Small intestine (tissue), 7 donors: ENCODE data around the gene TUT7. TPM values are rescaled to one million over a fixed set of nuclear protein-coding genes. Genes with fewer than 3 reads are reported as not detected.

ENCODE experiments used
- DNase-seq, 2 donors: peaks; one replicate each; pipeline versions ENCODE4 v3.0.0 to v3.0.0-alpha.2; 2013
- FAIRE-seq: peaks from 2 replicates; lab custom pipeline; 2012; peaks lifted over from hg19 to GRCh38; lab: Jason Lieb, UNC
- H3K27ac ChIP-seq, 3 donors: one replicate each; pipeline ENCODE4 v1.5.1; 2013; ENCODE audit warnings: low read length in 2 of 3, mild to moderate bottlenecking in 2 of 3, control low read depth in 1 of 3, inconsistent platforms in 1 of 3, low read depth in 1 of 3, moderate library complexity in 1 of 3
- H3K27me3 ChIP-seq, 3 donors: one replicate each; pipeline ENCODE4 v1.6.1; 2013; ENCODE audit warnings: low read length in 3 of 3, inconsistent platforms in 1 of 3; ENCODE audit not compliant: control insufficient read depth in 3 of 3, insufficient read depth in 3 of 3
- H3K36me3 ChIP-seq, 3 donors: one replicate each; pipeline ENCODE4 v1.6.1; 2013; ENCODE audit warnings: low read length in 3 of 3, inconsistent platforms in 1 of 3, low read depth in 1 of 3, mild to moderate bottlenecking in 1 of 3, moderate library complexity in 1 of 3; ENCODE audit not compliant: control insufficient read depth in 3 of 3, insufficient read depth in 2 of 3
- H3K4me1 ChIP-seq, 3 donors: one replicate each; pipeline ENCODE4 v1.6.1; 2013; ENCODE audit warnings: low read length in 2 of 3, inconsistent platforms in 1 of 3, low read depth in 1 of 3, mild to moderate bottlenecking in 1 of 3, moderate library complexity in 1 of 3; ENCODE audit not compliant: control insufficient read depth in 3 of 3, insufficient read depth in 2 of 3
- H3K4me3 ChIP-seq, 3 donors: one replicate each; pipeline ENCODE4 v1.5.1; 2013; ENCODE audit warnings: low read length in 3 of 3, control low read depth in 1 of 3, inconsistent platforms in 1 of 3, low read depth in 1 of 3, mild to moderate bottlenecking in 1 of 3, moderate library complexity in 1 of 3
- H3K9me3 ChIP-seq, 2 donors: one replicate each; pipeline ENCODE4 v1.6.1; 2013; ENCODE audit warnings: low read depth in 1 of 2, low read length in 1 of 2; ENCODE audit not compliant: control insufficient read depth in 2 of 2, insufficient read depth in 1 of 2
- WGBS, 3 donors: extraction: QIAGEN DNeasy Blood & Tissue Kit; methylation state at CpG; one replicate each; pipeline ENCODE4 v1.1.7; 2013; 5-methylcytosine and 5-hydroxymethylcytosine counted together
- polyA plus RNA-seq, 4 donors: library from polyadenylated mRNA; stranded (reverse) in 3 of 4; unstranded in 1 of 4; fragments of 200-250 nt in 3 of 4; fragments of 120-200 nt in 1 of 4; gene quantifications; one replicate each; pipeline versions ENCODE4 v1.2.1 to v1.2.3, GENCODE V29; 2013
- donor health status: healthy with polysubstance abuse.
- donor health status: control.
- donor health status: control.
- donor health status: Bipolar disorder and iron deficiency.
- donor health status: healthy.

The TUT7 gene
- polyA plus RNA-seq, 4 donors: 11.1 to 28.6 (median 22.0) TPM

DNA sequence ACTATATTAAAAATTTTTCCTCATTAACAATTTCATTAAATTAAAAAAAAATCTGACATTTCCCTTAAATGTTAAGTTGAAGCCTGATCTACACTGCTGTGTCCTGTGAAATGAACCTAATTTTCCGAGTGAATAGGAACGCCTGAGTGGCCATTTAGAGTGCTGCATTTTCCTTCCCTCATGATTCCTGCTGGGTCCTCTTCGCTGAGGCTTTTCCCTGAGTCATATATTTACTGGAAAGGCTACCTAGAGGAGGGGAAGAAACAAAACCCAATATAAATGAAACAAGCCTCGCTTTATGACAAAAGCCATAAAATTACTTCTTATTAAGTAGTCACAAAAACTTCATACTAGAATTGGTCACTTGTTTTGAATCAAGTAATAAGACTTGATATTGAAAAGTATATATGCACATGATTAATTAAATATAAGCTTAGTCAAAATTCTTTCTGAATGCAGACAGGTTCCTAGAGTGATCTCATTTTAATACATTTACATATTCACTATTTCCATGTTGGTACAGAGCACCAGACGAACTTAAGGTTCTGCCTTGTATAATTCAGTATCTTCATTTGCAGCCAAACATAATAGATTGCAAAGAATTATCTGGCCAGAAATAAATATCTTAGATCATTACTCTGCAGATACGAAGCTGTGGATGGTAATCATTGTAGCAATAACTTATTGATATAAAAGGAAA lies 65.6 kb downstream of the TUT7 start:
- peaks cover 2 to 4% (median 2%) of the 10 kb centered on the region in 3 donors for H3K36me3 ChIP-seq
- H3K4me3 ChIP-seq: no peak overlapping the region
- no peaks in the 10 kb centered on the region for H3K4me1 ChIP-seq
- DNase-seq (no peak), FAIRE-seq (no peak)
- no peaks in the 10 kb centered on the region for H3K9me3 ChIP-seq
- WGBS, 3 donors: 91 to 92% (median 91%) methylated on average over 6 of the region's 6 CpGs
- H3K27ac ChIP-seq: no peak overlapping the region
- no peaks in the 10 kb centered on the region for H3K27me3 ChIP-seq

DNA sequence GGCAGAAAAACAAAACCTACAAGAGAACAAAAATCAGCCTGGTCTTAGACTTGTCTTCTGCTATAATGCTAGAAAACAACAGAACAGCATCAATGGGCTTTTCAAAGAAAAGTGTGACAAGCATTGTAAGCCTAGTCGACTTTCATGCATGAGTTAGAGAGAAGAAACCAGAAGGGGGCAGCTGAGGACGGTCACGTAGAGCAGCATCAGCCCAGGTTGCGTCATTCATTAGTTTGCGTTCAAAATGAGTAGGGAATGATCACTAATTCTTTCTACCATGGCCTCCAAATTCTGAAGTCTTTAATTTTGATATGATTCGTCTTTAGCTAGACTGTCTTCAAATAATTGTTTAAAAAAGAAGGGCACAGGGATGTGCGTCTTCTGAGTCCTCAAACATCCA lies 67.2 kb downstream of the TUT7 start:
- FAIRE-seq: no peak
- Histone ChIP-seq H3K4me1 (peaks cover 0 to 8% (median 5%) of the 10 kb centered on the region in 3 donors), H3K9me3 (no peaks in the 10 kb centered on the region), H3K4me3 (no peak overlapping the region), H3K27ac (no peak overlapping the region), H3K27me3 (no peaks in the 10 kb centered on the region), H3K36me3 (peaks cover 0 to 2% (median 2%) of the 10 kb centered on the region in 3 donors)
- WGBS, 3 donors: 63 to 83% (median 70%) methylated on average over 7 of the region's 7 CpGs
- peak in 1 of 2 donors; percentile 40 for DNase-seq

- DNase-seq (no peak), FAIRE-seq (no peak)
- Histone ChIP-seq H3K4me3 (no peak overlapping the region), H3K9me3 (no peaks in the 10 kb centered on the region), H3K4me1 (peaks cover 0 to 9% (median 5%) of the 10 kb centered on the region in 3 donors), H3K27me3 (no peaks in the 10 kb centered on the region), H3K36me3 (peaks cover 0 to 2% (median 2%) of the 10 kb centered on the region in 3 donors), H3K27ac (no peak overlapping the region)
- 44 to 60% (median 49%) methylated on average over 3 of the region's 3 CpGs for WGBS, 3 donors
Observed at GRCh38 chr9:86286278-86286677, 67.9 kb downstream of the TUT7 start.

DNA sequence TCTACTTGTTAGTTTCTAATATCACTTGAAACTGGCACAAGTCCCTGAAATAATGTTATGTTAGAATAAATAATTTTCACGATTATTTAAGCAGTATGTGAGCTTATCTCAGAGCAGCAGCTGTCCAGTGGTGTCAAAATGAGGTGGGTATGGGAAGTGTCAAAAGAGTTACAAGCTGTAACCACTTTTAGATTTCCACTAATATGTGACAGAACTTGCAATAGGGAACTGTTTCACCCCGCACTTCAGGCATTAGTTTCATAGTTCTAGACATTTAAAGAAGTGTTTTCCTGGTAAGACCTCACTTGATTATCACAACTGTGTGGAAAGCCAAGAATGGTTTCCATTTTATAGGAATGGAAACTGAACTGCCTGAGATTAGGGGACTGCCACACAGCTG lies 68.9 kb downstream of the TUT7 start:
- Histone ChIP-seq H3K27me3 (no peaks in the 10 kb centered on the region), H3K27ac (no peak overlapping the region), H3K36me3 (peaks cover 0 to 2% (median 2%) of the 10 kb centered on the region in 3 donors), H3K4me3 (no peak overlapping the region), H3K9me3 (no peaks in the 10 kb centered on the region), H3K4me1 (peaks cover 2 to 11% (median 9%) of the 10 kb centered on the region in 3 donors)
- no peak for FAIRE-seq
- WGBS, 3 donors: 60 to 64% (median 63%) methylated on average over 2 of the region's 2 CpGs
- no peak for DNase-seq

GRCh38 chr9:86282979-86283535 lies 71.2 kb downstream of the TUT7 start:
- FAIRE-seq (no peak), DNase-seq (no peak)
- H3K27me3 ChIP-seq: no peaks in the 10 kb centered on the region
- no peaks in the 10 kb centered on the region for H3K9me3 ChIP-seq
- H3K36me3 ChIP-seq: peaks cover 0 to 5% (median 2%) of the 10 kb centered on the region in 3 donors
- H3K4me1 ChIP-seq: peaks cover 6 to 16% (median 15%) of the 10 kb centered on the region in 3 donors
- WGBS, 3 donors: 7 to 13% (median 7%) methylated on average over 12 of the region's 12 CpGs
- H3K27ac ChIP-seq: peak overlapping the region; percentile 92 to 97 (median 96)
- H3K4me3 ChIP-seq: peak overlapping the region; percentile 53 to 89 (median 83)

GRCh38 chr9:86282077-86282978 lies 71.9 kb downstream of the TUT7 start, which contains the start of gene ISCA1:
Gene ISCA1, minus strand, starts transcription at chr9:86282538. Its CDS starts 80 bp downstream, at chr9:86282458.
- FAIRE-seq: no peak
- Histone ChIP-seq H3K9me3 (no peaks in the 10 kb centered on the region), H3K27ac (peak within 1 kb of the TSS; percentile 92 to 97 (median 96)), H3K36me3 (peaks cover 0 to 5% (median 2%) of the 10 kb centered on the region in 3 donors), H3K4me3 (peak within 1 kb of the TSS; percentile 53 to 89 (median 83)), H3K4me1 (peaks cover 6 to 16% (median 15%) of the 10 kb centered on the region in 3 donors), H3K27me3 (no peaks in the 10 kb centered on the region)
- peak; percentile 95 to 98 for DNase-seq
- WGBS, 3 donors: 0 to 1% (median 0%) methylated on average over 74 to 101 of the region's 101 CpGs

DNA sequence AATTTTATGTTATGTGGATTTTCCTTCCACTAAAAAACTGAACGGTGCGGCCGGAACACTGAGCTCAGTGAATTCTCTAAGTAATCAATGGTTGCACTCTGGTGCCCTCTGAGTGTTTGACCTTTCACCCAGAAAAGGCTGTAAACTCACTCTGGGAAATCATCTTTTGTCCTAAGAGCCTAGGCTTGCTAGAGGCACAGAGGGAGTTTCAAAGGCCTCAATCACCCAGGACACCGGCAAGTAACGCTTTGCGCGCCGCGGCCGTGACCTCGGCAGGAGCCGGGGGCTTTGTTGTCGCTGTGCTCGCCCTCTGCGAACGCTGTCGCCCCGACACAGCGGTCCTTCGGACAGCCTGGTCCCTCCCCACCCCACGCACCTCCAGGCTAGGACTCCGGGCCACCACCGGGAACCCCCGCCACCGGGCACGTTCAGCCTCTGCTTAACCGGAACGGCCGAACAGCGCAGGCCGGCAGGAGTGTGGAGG lies 72.6 kb downstream of the TUT7 start:
- 0 to 1% (median 0%) methylated on average over 30 to 31 of the region's 31 CpGs for WGBS, 3 donors
- peak; percentile 79 to 83 for DNase-seq
- H3K4me1 ChIP-seq: peaks cover 6 to 17% (median 15%) of the 10 kb centered on the region in 3 donors

GRCh38 chr9:86280580-86280979 lies 73.6 kb downstream of the TUT7 start:
- Histone ChIP-seq H3K4me1 (peaks cover 6 to 17% (median 15%) of the 10 kb centered on the region in 3 donors), H3K27me3 (no peaks in the 10 kb centered on the region), H3K4me3 (no peak overlapping the region), H3K36me3 (peaks cover 0 to 8% (median 0%) of the 10 kb centered on the region in 3 donors), H3K27ac (no peak overlapping the region), H3K9me3 (no peaks in the 10 kb centered on the region)
- 93 to 96% (median 95%) methylated on average over 7 of the region's 7 CpGs for WGBS, 3 donors
- FAIRE-seq (no peak), DNase-seq (no peak)

More for the DNA sequence above, 72.6 kb downstream of the TUT7 start:
- H3K36me3 ChIP-seq: peaks cover 0 to 5% (median 0%) of the 10 kb centered on the region in 3 donors
- no peak for FAIRE-seq
- peak overlapping the region; percentile 53 to 89 (median 83) for H3K4me3 ChIP-seq
- no peaks in the 10 kb centered on the region for H3K27me3 ChIP-seq
- H3K9me3 ChIP-seq: no peaks in the 10 kb centered on the region
- peak overlapping the region; percentile 92 to 97 (median 96) for H3K27ac ChIP-seq
